GM21367 (cell line): ENCODE results near the gene GALNS.
"Not testable (repeated sequence)": the region's sequence is repeated elsewhere in the genome, so short reads cannot be mapped to it uniquely, and the experiment has no call there.

ENCODE experiments used
- ATAC-seq: cut with Tn5 transposase; IDR thresholded peaks from one replicate; pipeline ENCODE4 v1.9.1; 2021; ENCODE audit not compliant: unreplicated experiment

Gene GALNS

GRCh38 chr16:88839745-88840599, 16.8 kb downstream of the GALNS start:
- no peak for ATAC-seq

DNA sequence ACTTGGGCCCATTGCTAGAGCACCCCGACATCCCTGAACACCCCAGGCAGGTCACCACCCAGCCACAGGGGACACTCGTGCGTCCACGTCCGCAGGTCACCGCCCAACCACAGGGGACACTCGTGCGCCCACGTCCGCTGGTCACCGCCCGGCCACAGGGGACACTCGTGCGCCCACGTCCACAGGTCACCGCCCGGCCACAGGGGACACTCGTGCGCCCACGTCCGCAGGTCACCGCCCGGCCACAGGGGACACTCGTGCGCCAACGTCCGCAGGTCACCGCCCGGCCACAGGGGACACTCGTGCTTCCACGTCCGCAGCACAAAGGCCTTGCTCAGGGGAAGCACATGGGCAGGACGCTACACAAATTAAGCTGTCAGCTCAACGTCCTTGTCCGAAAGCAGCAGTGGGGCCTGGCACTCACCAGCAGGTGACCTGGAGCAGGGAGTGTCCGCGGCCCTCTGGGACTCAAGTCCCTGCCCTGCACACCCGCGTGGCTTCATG, 17.7 kb downstream of the GALNS start:
- ATAC-seq = no peak

- no peak for ATAC-seq
These were observed 18.2 kb downstream of the GALNS start for GRCh38 chr16:88838566-88838965.

DNA sequence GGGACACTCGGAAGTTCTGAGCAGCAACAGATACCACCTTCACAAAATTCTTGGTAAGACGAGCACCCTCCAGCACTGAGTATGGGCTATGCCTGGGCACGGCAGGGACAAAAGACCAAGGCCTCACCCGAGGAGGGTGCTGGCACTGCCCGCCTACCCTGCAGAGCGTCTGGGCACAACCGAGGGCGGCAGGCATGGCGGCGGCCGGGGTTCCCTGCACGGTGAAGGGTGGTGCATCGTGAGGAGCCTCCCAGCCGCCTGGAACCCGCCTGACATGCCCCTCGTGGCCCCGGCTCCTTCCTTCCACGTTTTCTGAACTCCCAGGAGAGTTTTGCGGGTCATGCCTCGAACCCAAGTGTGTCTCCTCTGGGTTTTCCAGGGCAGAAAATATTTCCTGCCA, 18.9 kb downstream of the GALNS start:
- ATAC-seq = no peak

DNA sequence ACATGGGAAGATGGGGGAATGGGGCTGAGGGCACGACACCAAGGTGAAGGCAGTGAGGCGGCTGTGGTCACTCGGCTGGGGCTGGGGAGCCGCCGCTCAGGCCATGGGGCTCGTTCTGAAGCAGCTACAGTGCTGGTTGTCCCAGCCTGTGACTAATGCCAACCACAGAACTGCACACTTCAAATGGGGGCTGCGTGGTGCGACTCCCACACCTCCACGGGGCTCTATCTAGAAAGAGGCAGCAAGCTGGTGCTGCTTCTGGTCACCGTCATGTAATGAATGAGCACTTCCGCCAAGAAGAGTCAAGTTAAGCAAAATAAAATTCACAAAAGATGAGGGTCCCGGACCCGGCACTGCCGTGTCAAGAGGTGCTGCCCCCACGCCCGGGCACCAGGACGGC, 20.0 kb downstream of the GALNS start:
- ATAC-seq = no peak

DNA sequence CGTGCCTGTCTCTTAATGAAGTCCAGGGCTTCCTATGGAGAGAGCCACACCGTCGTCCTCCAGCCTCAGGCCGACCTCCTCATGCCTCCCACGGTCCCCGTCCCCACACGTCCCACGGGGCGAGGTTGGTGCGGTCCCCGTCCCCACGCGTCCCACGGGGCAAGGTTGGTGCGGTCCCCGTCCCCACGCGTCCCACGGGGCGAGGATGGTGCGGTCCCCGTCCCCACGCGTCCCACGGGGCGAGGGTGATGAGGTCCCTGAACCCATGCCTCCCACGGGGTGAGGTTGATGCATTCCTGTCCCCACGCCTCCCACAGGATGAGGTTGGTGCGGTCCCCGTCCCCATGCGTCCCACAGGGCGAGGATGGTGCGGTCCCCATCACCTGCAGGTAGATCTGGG, 20.9 kb downstream of the GALNS start:
- no peak for ATAC-seq

DNA sequence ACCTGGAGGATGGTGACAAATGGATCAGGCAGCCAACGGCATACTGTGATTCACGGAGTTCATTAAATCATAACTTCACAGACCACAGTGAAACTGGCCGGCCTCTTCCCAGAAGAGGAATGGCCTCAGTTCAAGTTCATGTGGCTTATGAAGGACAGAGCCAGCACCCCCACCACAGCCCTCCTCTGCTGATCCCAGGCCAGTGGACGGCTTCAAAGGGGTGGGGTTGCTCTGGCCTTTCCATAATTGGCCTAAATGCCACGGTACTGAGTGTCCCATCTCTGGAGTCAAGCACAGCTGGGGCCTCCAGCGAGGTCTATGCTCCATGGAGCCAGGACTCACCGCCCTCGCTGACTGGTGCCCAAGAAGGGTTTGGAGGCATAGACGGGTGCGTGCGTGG, 21.4 kb downstream of the GALNS start:
- no peak for ATAC-seq

DNA sequence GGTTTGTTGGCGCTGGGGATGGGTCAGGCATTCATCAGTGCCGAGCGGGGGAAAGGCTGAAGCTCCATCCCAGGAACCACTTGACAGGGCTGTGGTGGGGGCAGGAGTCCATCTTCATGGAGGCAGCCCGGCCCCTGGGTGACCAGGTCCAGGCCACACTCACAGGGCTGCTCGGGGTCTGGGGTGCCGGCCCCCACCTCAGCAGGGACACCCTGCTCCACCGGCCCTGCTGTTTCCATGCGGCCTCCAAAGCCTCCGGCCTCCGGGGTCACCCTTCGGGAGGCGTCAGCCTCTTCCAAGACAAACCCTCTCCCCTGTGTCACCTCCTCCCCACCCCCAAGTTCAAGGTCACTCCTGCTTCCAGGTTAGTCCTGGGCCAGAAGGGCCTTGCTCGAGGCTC, 22.1 kb downstream of the GALNS start:
- no peak for ATAC-seq

- ATAC-seq = no peak
These were observed 23.7 kb downstream of the GALNS start for GRCh38 chr16:88833086-88833485.

- ATAC-seq = no peak
These were observed 24.9 kb downstream of the GALNS start for GRCh38 chr16:88831838-88832237.

DNA sequence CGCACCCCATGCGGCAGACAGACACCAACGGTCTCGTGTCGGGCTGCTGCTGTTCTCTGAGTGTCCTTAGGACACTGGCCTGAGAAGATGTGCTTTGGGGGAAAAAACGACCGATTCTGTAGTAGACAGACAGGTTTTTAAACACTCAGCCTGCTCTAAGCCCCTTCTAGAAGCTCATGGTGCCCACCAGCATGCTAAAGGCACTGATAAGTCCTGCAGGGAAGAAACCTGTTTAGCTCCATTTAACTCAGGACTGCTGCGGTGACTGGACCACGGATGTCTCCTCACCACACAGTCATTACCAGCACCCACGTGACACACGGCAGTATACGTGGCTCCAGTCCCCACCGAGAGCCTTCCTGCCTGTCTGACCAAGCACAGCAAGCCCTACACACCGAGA, 26.0 kb downstream of the GALNS start:
- ATAC-seq = no peak

DNA sequence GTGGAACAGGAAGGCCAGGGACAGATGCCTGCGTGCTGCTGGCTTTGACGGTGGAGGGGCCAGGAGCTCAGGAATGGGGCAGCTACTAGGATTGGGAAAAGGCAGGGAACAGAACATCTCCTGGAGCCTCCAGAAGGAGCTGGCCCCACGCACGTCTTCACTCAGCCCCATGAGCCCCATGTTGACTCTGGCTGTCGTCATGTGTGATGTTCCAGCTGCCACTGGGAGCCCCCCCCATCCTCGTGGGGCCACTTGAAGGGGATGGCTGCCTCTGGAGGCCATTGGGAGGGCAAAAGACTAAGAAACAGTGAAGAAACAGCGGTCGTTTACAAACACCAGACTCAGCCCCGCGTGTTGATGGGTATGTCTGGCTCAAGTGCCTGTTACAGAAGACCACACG, 26.5 kb downstream of the GALNS start:
- no peak for ATAC-seq

DNA sequence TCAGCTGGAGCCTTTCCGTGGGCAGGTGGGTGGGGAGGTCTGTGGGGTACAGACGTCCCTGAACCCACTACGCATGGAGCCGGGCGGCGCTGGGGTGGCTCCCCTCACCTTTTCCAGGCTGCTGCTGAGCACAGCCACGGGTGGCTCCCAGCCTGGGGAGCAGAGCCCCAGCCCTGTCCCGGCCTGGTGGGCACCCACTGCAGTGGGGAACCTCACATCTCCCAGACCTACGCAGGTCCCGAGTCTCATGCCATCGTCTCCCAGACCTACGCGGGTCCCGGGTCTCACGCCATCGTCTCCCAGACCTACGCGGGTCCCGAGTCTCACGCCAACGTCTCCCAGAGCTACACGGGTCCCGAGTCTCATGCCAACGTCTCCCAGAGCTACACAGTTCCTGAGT, 28.0 kb downstream of the GALNS start:
- ATAC-seq = no peak

- ATAC-seq = no peak
These were observed 29.0 kb downstream of the GALNS start for GRCh38 chr16:88827727-88828126.

GRCh38 chr16:88826070-88826840, 30.5 kb downstream of the GALNS start:
- no peak for ATAC-seq

DNA sequence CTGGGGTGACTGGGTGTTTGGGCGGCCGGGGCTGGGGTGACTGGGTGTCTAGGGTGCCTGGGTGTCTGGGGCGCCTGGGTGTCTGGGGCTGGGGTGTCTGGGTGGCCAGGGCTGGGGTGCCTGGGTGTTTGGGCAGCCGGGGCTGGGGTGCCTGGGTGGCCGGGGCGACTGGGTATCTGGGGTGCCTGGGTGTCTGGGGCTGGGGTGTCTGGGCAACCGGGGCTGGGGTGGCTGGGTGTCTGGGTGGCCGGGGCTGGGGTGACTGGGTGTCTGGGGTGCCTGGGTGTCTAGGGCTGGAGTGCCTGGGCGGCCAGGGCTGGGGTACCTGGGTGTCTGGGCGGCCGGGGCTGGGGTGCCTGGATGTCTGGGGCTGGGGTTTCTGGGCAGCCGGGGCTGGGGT, 31.6 kb downstream of the GALNS start:
- ATAC-seq = no peak

DNA sequence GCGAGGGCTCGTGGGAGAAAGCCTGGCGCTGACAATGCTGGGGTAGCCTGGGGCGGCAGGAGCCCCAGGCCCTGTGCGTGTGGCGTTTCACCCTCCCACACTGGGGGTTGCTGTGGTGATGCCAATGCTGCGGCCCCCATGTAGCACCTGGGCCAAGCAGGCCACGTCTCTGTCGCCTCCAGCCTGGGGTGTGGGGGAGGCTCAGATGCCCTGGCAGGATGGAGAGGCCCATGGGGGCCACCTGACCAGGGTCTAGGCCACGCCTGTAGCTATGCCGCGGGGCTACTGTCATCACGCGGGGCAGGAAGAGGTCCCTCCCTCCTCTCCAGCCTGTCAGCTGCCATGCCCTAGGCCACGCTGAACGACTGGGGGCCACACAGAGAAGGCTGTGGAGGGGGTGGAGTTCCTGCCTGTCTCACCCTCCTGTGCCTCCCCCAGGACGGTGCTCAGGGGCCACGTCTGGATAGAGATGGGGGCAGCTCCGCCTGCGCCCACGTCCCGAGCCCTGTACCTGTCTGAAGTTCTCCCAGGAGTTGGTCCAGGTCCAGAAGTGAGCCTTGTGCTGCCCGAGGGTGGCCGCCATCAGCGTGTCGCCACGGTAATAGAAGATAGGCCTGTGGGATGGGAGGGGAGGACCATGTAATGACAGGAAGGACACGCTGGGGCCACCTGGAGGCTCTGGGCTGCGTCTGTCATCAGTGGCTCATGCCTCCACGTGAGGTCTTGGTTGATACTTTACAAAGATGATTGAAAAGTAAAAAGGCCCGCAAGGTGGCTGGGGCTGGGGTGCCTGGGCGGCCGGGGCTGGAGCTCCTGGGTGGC, 32.3 kb downstream of the GALNS start:
- no peak for ATAC-seq

DNA sequence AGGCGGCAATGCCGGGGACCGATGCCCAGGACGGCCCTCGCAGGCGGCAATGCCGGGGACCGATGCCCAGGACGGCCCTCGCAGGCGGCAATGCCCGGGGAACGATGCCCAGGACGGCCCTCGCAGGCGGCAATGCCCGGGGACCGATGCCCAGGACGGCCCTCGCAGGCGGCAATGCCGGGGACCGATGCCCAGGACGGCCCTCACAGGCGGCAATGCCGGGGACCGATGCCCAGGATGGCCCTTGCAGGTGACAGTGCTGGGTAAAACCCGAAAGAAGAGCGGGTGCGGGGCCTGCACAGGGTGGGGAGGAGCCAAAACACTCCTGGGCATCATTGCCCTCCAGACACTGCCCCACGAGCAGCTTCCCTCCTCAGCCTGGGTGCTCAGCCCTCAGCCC, 33.1 kb downstream of the GALNS start:
- not testable (repeated sequence) for ATAC-seq

DNA sequence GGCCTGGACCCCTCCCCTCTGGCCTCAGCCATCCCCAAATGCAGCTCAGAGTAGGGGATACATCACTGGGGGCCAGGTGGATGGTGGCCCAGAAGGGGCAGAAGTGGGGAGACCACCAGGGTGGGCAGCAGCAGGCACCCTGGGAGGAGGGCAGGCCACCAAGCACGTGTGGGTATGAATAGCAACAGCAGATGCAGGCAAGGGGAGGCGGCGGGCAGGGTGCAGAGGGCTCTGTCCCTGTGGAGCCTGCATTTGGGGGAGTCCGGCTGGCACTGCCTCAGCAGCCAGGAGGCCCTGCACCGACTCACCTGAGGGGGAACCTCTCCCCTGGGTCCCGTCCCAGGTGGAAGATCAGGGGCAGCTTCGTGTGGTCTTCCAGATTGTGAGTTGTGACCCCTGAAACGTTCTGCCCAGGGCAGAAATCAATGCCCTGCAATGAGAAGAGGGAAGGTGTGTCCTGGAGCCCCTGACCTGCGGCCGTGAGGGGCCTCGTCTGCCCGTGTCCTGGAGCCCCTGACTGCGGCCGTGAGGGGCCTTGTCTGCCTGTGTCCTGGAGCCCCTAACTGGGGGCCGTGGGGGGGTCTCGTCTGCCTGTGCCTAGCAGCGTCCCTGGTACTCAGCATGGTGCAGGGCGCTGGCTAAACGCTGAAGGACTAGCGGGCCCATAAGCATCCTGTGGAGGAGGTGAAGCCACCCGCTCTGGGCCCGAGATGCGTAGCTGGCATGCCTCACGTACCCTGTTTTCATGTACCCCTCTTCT, 34.3 kb downstream of the GALNS start:
- no peak for ATAC-seq

DNA sequence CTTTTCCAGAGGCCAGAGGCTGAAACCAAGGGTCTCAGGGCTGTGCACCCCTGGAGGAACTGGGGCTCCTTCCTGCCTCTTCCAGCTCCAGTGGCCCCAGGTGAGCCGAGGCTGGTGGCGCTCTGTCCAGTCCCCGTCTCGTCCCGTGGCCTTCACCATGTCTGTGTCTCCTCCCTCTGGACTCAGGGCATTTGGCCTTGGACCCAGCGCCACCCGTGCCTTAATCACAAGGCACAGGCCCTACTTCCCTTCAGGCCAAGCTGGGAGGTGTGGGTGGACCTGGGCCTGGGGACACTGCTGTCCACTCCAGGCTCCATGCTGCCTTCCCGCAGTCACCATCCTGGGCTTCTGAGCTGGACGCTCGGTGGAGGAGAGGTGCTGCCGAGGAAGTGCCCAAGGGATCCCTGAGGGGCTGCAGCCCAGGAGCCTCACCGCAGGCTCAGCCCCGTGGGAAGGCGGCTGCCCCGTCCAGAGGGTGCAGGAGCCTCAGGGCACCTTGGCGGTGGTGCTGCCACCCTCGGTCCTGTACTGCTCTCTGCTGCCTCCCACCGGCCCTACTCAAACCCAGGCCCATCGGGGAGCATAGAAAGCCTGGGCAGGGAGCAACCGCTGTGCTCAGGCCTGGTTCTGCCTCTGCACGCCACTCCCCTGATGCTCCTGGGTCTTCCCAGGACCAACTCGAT, 35.4 kb downstream of the GALNS start:
- no peak for ATAC-seq
